K562 (cell line): ENCODE data around the gene ARFGEF3. TPM values are rescaled to one million over a fixed set of nuclear protein-coding genes. Genes with fewer than 3 reads are reported as not detected.

Experiments used
- ATAC-seq: fragments of 200-7000 bp; cut with Tn5 transposase; 3 replicates; pipeline ENCODE4 v1.9.1; 2020; ENCODE audit warnings: moderate library complexity
- BruUV-seq: library from RNA; stranded (reverse); fragments of 400-500 nt; replicated peaks from 2 replicates; lab custom pipeline; 2021; lab: Mats Ljungman, UMichigan
- CTCF ChIA-PET: fragments of 300-600 bp; formaldehyde crosslinking; extraction: SDS; loops from one replicate; lab custom pipeline; 2021; ENCODE audit warnings: low intra/inter-chr PET ratio; lab: Yijun Ruan, JAX
- POLR2A ChIA-PET: fragments of 300-600, 350-650 bp; sonication (Branson Sonifier 250); formaldehyde crosslinking; extraction: SDS; loops from one replicate; lab custom pipeline; 2021; ENCODE audit warnings: antibody characterized with exemption, inconsistent platforms; lab: Yijun Ruan, JAX
- DNase-seq, 4 experiments: peaks; one replicate each; pipeline versions ENCODE4 v3.0.0 to v3.0.0-alpha.2; 2011 to 2018; ENCODE audit warnings: low spot score in 3 of 4, mixed read lengths in 3 of 4; ENCODE audit errors: extremely low read depth in 1 of 4
- FAIRE-seq: peaks from 2 replicates; lab custom pipeline; 2011; peaks lifted over from hg19 to GRCh38; lab: Jason Lieb, UNC
- H2AFZ ChIP-seq: 2 replicates; pipeline ENCODE4 v1.6.0; 2011; ENCODE audit warnings: low read depth, low read length, control low read depth, inconsistent platforms
- H3K27ac ChIP-seq: fragments of 200-600 bp; 3 replicates; pipeline ENCODE4 v1.8.0; 2011; ENCODE audit warnings: low read depth, mild to moderate bottlenecking, control low read depth, inconsistent platforms, low read length, moderate library complexity, mixed read lengths; ENCODE audit errors: extremely low read depth
- H3K27me3 ChIP-seq, 2 experiments: fragments of 300-600 bp in 1 of 2; 2 replicates in 1 of 2; 3 replicates in 1 of 2; pipeline versions ENCODE4 v1.6.0 to v1.8.0; 2011; ENCODE audit warnings: inconsistent platforms in 2 of 2, low read length in 2 of 2, mild to moderate bottlenecking in 1 of 2, mixed read lengths in 1 of 2, moderate library complexity in 1 of 2; ENCODE audit not compliant: control insufficient read depth in 2 of 2, insufficient read depth in 2 of 2
- H3K36me3 ChIP-seq: fragments of 300-600 bp; 3 replicates; pipeline ENCODE4 v1.8.0; 2011; ENCODE audit warnings: mild to moderate bottlenecking, low read length, inconsistent platforms; ENCODE audit not compliant: control insufficient read depth, insufficient read depth
- H3K4me1 ChIP-seq, 2 experiments: fragments of 200-600 bp in 1 of 2; replicated peaks in 1 of 2; 2 replicates in 1 of 2; 3 replicates in 1 of 2; pipeline versions ENCODE4 v1.5.1 to v1.8.0; 2011; ENCODE audit warnings: inconsistent platforms in 2 of 2, low read length in 2 of 2, mild to moderate bottlenecking in 1 of 2, mixed read lengths in 1 of 2, moderate library complexity in 1 of 2; ENCODE audit not compliant: control insufficient read depth in 2 of 2, insufficient read depth in 2 of 2
- H3K4me2 ChIP-seq: 2 replicates; pipeline ENCODE4 v1.6.1; 2011; ENCODE audit warnings: low read length, control low read depth, inconsistent platforms, mixed read lengths; ENCODE audit not compliant: insufficient read depth
- H3K4me3 ChIP-seq: fragments of 200-600 bp; sonication (generic), shearing (Covaris generic); 2 replicates; pipeline ENCODE4 v1.5.1; 2016; ENCODE audit warnings: control low read depth, inconsistent platforms
- H3K79me2 ChIP-seq: fragments of 200-600 bp; 3 replicates; pipeline ENCODE4 v1.8.0; 2011; ENCODE audit warnings: low read length, inconsistent platforms; ENCODE audit not compliant: control insufficient read depth, insufficient read depth
- H3K9ac ChIP-seq, 2 experiments: 2 replicates each; pipeline versions ENCODE4 v1.6.0 to v1.6.1; 2011; ENCODE audit warnings: low read depth in 2 of 2, low read length in 2 of 2, control low read depth in 1 of 2, inconsistent platforms in 1 of 2, mild to moderate bottlenecking in 1 of 2, mixed read lengths in 1 of 2; ENCODE audit not compliant: insufficient read depth in 1 of 2
- H3K9me1 ChIP-seq: one replicate; pipeline ENCODE4 v1.6.0; 2011; ENCODE audit warnings: inconsistent platforms, mild to moderate bottlenecking, low read length, moderate library complexity; ENCODE audit not compliant: control insufficient read depth, insufficient read depth
- H3K9me3 ChIP-seq: replicated peaks from 2 replicates; pipeline ENCODE4 v1.5.1; 2011; ENCODE audit warnings: low read depth, low read length, inconsistent platforms; ENCODE audit not compliant: control insufficient read depth, insufficient read depth
- H4K20me1 ChIP-seq: replicated peaks from 2 replicates; pipeline ENCODE4 v1.6.1; 2011; ENCODE audit warnings: low read length, inconsistent platforms, mixed read lengths; ENCODE audit not compliant: control insufficient read depth, insufficient read depth
- CCAR2 ChIP-seq: fragments of 200-400 bp; formaldehyde crosslinking; IDR thresholded peaks from 2 replicates; pipeline ENCODE4 v1.6.1; 2017; ENCODE audit warnings: mild to moderate bottlenecking, low read depth, low read length
- CTCF ChIP-seq, 3 experiments: IDR thresholded peaks in 2 of 3; conservative IDR thresholded peaks in 1 of 3; 2 replicates each; pipeline ENCODE4 v1.5.1; 2011 to 2012; ENCODE audit warnings: low read length in 3 of 3, mild to moderate bottlenecking in 3 of 3, control low read depth in 2 of 3, improper control_type of control experiment in 1 of 3, inconsistent platforms in 1 of 3, low read depth in 1 of 3, mixed read lengths in 1 of 3, moderate library complexity in 1 of 3; ENCODE audit not compliant: insufficient read depth in 2 of 3
- E2F4 ChIP-seq: sonication (generic); formaldehyde crosslinking; IDR thresholded peaks from 2 replicates; pipeline ENCODE4 v1.8.0; 2022; ENCODE audit warnings: mild to moderate bottlenecking, low read depth, missing genetic modification reagents
- KDM1A ChIP-seq, 2 experiments: fragments of 450-650 bp; IDR thresholded peaks; 2 replicates each; pipeline ENCODE4 v1.6.1; 2016; ENCODE audit warnings: mild to moderate bottlenecking in 2 of 2
- KLF10 ChIP-seq: fragments of 250-450 bp; sonication (Bioruptor Pico); IDR thresholded peaks from 2 replicates; pipeline ENCODE4 v1.6.1; 2021; ENCODE audit warnings: matching md5 sums
- PYGO2 ChIP-seq: fragments of 450-650 bp; IDR thresholded peaks from 2 replicates; pipeline ENCODE4 v1.6.1; 2016; ENCODE audit warnings: mild to moderate bottlenecking, missing genetic modification characterization, moderate library complexity, missing compliant biosample characterization
- SMAD1 ChIP-seq: fragments of 150-350 bp; IDR thresholded peaks from 2 replicates; pipeline ENCODE4 v1.6.1; 2014; ENCODE audit warnings: low read length, low read depth; ENCODE audit not compliant: partially characterized antibody
- TAL1 ChIP-seq: fragments of 450-650 bp; IDR thresholded peaks from 2 replicates; pipeline ENCODE4 v1.6.1; 2016; ENCODE audit warnings: mild to moderate bottlenecking
- TARDBP ChIP-seq: fragments of 450-650 bp; IDR thresholded peaks from 2 replicates; pipeline ENCODE4 v1.6.1; 2016
- TRIM24 ChIP-seq, 2 experiments: fragments of 450-650 bp; IDR thresholded peaks; 2 replicates each; pipeline ENCODE4 v1.6.1; 2016
- XRCC4 ChIP-seq: IDR thresholded peaks from one replicate; pipeline ENCODE4 v1.6.1; 2011; ENCODE audit not compliant: insufficient read depth, insufficient read length; ENCODE audit errors: extremely low read depth
- ZKSCAN8 ChIP-seq: fragments of 200-800 bp; sonication (Bioruptor generic); IDR thresholded peaks from 2 replicates; pipeline ENCODE4 v1.6.1; 2016; ENCODE audit warnings: missing genetic modification characterization, missing compliant biosample characterization
- ZNF217 ChIP-seq: sonication (generic); formaldehyde crosslinking; IDR thresholded peaks from 2 replicates; pipeline ENCODE4 v1.8.0; 2022; ENCODE audit warnings: mild to moderate bottlenecking, missing genetic modification reagents
- ZNF76 ChIP-seq: fragments of 250-450 bp; sonication (Bioruptor Pico); IDR thresholded peaks from 2 replicates; pipeline ENCODE4 v1.4.0; 2020; ENCODE audit warnings: mild to moderate bottlenecking, moderate library complexity, borderline replicate concordance
- WGBS: fragments of 100-300 bp; shearing (Covaris generic); methylation state at CpG from one replicate; pipeline ENCODE4 v1.1.6; 2016; ENCODE audit warnings: low coverage, mixed read lengths; ENCODE audit not compliant: insufficient coverage; ENCODE audit errors: missing lambda C conversion rate; 5-methylcytosine and 5-hydroxymethylcytosine counted together
- in situ Hi-C: fragments of 300-500 bp; cut with MboI; formaldehyde crosslinking; loops from 4 replicates; pipeline ENCODE4 v1.15.0; 2018; ENCODE audit warnings: inconsistent platforms, mixed read lengths
- intact Hi-C: fragments of 100-400 bp; cut with micrococcal nuclease; formaldehyde crosslinking; loops from 2 replicates; pipeline ENCODE4 v1.14.2; 2022
- polyA plus RNA-seq, 8 experiments: library from polyadenylated mRNA; depleted of rRNA in 4 of 8; stranded (reverse) in 5 of 8; unstranded in 3 of 8; fragments of >200 nt; fragmentation: Nextera tagmentation in 2 of 8; fragmentation: Illumina TruSeq in 1 of 8; extraction: Ambion mirVana in 2 of 8; extraction: Trizol in 1 of 8; gene quantifications; 2 replicates each; pipeline versions ENCODE4 v1.2.1 to v1.2.3, GENCODE V29; 2011 to 2014; ENCODE audit warnings: inconsistent platforms in 1 of 8, missing spikeins in 1 of 8
- total RNA-seq, 7 experiments: library from RNA; depleted of rRNA in 6 of 7; stranded (reverse); fragments of >200 nt in 6 of 7; fragmentation: Illumina TruSeq in 2 of 7; extraction: Trizol in 2 of 7; gene quantifications; 2 replicates each; pipeline versions ENCODE4 v1.2.1 to v1.2.3, GENCODE V29; 2011 to 2021; ENCODE audit warnings: low replicate concordance in 1 of 7
- TF ChIP-seq, protein P1 (sequence below): fragments of 450-650 bp; IDR thresholded peaks from 2 replicates; pipeline ENCODE4 v1.6.1; 2014; ENCODE audit warnings: low read depth, mild to moderate bottlenecking, moderate library complexity, borderline replicate concordance

The ARFGEF3 gene
- total and polyA plus RNA-seq, 9 of the 15 experiments (the other 6 are each of a cell fraction or from before 2014, with no cell fraction given), result under 0.01 to 0.02 TPM; not detected in 7

GRCh38 chr6:138197570-138197969 lies 35.8 kb downstream of the ARFGEF3 start:
- Histone ChIP-seq H3K4me1 (no peaks in the 10 kb centered on the region), H3K27me3 (peaks cover 3 to 6% of the 10 kb centered on the region in 2 experiments; a peak in 2 of 5 replicates), H3K36me3 (no peaks in the 10 kb centered on the region), H3K4me2 (no peak overlapping the region), H3K9me3 (no peaks in the 10 kb centered on the region), H3K9me1 (no peaks in the 10 kb centered on the region), H3K4me3 (no peak overlapping the region), H3K79me2 (no peaks in the 10 kb centered on the region), H3K9ac (no peak overlapping the region), H3K27ac (no peak overlapping the region), H4K20me1 (no peaks in the 10 kb centered on the region), H2AFZ (no peak overlapping the region)
- in situ Hi-C loops (no loop called here), intact Hi-C loops (no loop called here)
- ATAC-seq (no peak), FAIRE-seq (no peak), DNase-seq (no peak)
- ChIA-PET CTCF (no interaction called here), POLR2A (interaction anchor here (1.3 kb wide), 1 partner anchor 16 kb away, joined by 3 read pairs; no protein-coding TSS in a partner anchor)
- 2% methylated on average over 7 of the region's 7 CpGs for WGBS
- TF ChIP-seq KLF10 (CRISPR knock-in tag) (no peak), PYGO2 (tag) (no peak), ZNF76 (CRISPR knock-in tag) (no peak), XRCC4 (no peak), TRIM24 (IDR thresholded peaks at IDR 0.05) (no peak), TAL1 (no peak), TARDBP (no peak), SMAD1 (no peak), CCAR2 (no peak), E2F4 (CRISPR knock-in tag) (no peak), KDM1A (IDR thresholded peaks at IDR 0.05) (no peak), CTCF (IDR thresholded peaks at IDR 0.05 in 2 of 3, conservative IDR thresholded peaks at IDR 0.05 in 1 of 3; ENCODE audit: insufficient read depth in 2 of 3, low read depth in 1 of 3, low read length in 3 of 3) (no peak), ZNF217 (CRISPR knock-in tag) (no peak), ZKSCAN8 (CRISPR knock-in tag) (no peak)
- TF ChIP-seq, protein P1, sequence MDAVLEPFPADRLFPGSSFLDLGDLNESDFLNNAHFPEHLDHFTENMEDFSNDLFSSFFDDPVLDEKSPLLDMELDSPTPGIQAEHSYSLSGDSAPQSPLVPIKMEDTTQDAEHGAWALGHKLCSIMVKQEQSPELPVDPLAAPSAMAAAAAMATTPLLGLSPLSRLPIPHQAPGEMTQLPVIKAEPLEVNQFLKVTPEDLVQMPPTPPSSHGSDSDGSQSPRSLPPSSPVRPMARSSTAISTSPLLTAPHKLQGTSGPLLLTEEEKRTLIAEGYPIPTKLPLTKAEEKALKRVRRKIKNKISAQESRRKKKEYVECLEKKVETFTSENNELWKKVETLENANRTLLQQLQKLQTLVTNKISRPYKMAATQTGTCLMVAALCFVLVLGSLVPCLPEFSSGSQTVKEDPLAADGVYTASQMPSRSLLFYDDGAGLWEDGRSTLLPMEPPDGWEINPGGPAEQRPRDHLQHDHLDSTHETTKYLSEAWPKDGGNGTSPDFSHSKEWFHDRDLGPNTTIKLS, result no peak
- no TSS peak for BruUV-seq
